Chondrocyte (in vitro differentiated cells): ENCODE results near the gene MPHOSPH8. TPM values are rescaled to one million over a fixed set of nuclear protein-coding genes. Genes with fewer than 3 reads are reported as not detected.

Experiments
- DNase-seq: peaks from one replicate; pipeline ENCODE4 v3.0.0; 2021; ENCODE audit warnings: mixed read lengths, low spot score
- H3K27ac Mint-ChIP-seq: one replicate; pipeline ENCODE4 v1.8.0; 2021; ENCODE audit warnings: mild to moderate bottlenecking, moderate library complexity, mixed read lengths; ENCODE audit not compliant: unreplicated experiment
- H3K27me3 Mint-ChIP-seq: 2 replicates; pipeline ENCODE4 v1.8.0; 2021; ENCODE audit warnings: low read depth, mixed read lengths
- H3K36me3 Mint-ChIP-seq: 2 replicates; pipeline ENCODE4 v1.8.0; 2021; ENCODE audit warnings: low read depth, mixed read lengths
- H3K4me1 Mint-ChIP-seq: 2 replicates; pipeline ENCODE4 v1.8.0; 2021; ENCODE audit warnings: low read depth, mild to moderate bottlenecking, mixed read lengths
- H3K4me3 Mint-ChIP-seq: one replicate; pipeline ENCODE4 v1.8.0; 2021; ENCODE audit warnings: mild to moderate bottlenecking, moderate library complexity, mixed read lengths; ENCODE audit not compliant: unreplicated experiment
- H3K9me3 Mint-ChIP-seq: 2 replicates; pipeline ENCODE4 v1.8.0; 2021; ENCODE audit warnings: low read depth, mixed read lengths
- CTCF ChIP-seq: fragments of 200-600 bp; sonication (generic); IDR thresholded peaks from 2 replicates; pipeline ENCODE4 v1.5.0; 2021; ENCODE audit warnings: antibody characterized with exemption, mild to moderate bottlenecking, moderate library complexity
- total RNA-seq: library from RNA; stranded (reverse); gene quantifications from 3 replicates; pipeline ENCODE4 v1.2.1, GENCODE V29; 2021

MPHOSPH8 gene
- total RNA-seq, 1 donor from 2014 or later = 24.7 TPM

- Mint-ChIP-seq H3K4me1 (no peaks in the 10 kb centered on the region), H3K4me3 (no peak overlapping the region), H3K9me3 (no peaks in the 10 kb centered on the region), H3K27me3 (no peaks in the 10 kb centered on the region), H3K36me3 (peaks cover 38% of the 10 kb centered on the region), H3K27ac (no peak overlapping the region)
- no peak for DNase-seq
- no peak for TF ChIP-seq CTCF
These were observed 30.0 kb downstream of the MPHOSPH8 start for GRCh38 chr13:19663416-19663979.

GRCh38 chr13:19664481-19665230 is 31.2 kb downstream of the MPHOSPH8 start:
- no peak for DNase-seq
- Mint-ChIP-seq H3K27ac (no peak overlapping the region), H3K36me3 (peaks cover 39% of the 10 kb centered on the region)

GRCh38 chr13:19665427-19665859 is 32.0 kb downstream of the MPHOSPH8 start:
- H3K4me3 Mint-ChIP-seq = no peak overlapping the region
- no peaks in the 10 kb centered on the region for H3K27me3 Mint-ChIP-seq
- no peak for DNase-seq
- peaks cover 8% of the 10 kb centered on the region for H3K4me1 Mint-ChIP-seq
- TF ChIP-seq CTCF = no peak
- H3K9me3 Mint-ChIP-seq = no peaks in the 10 kb centered on the region
- no peak overlapping the region for H3K27ac Mint-ChIP-seq
- H3K36me3 Mint-ChIP-seq = peaks cover 44% of the 10 kb centered on the region

More at GRCh38 chr13:19664481-19665230, 31.2 kb downstream of the MPHOSPH8 start:
- peaks cover under 1% of the 10 kb centered on the region for H3K4me1 Mint-ChIP-seq
- no peaks in the 10 kb centered on the region for H3K27me3 Mint-ChIP-seq
- no peak for TF ChIP-seq CTCF
- no peak overlapping the region for H3K4me3 Mint-ChIP-seq
- no peaks in the 10 kb centered on the region for H3K9me3 Mint-ChIP-seq

- Mint-ChIP-seq H3K27ac (no peak overlapping the region), H3K4me3 (no peak overlapping the region), H3K9me3 (no peaks in the 10 kb centered on the region), H3K36me3 (peaks cover 38% of the 10 kb centered on the region), H3K4me1 (peaks cover 12% of the 10 kb centered on the region), H3K27me3 (no peaks in the 10 kb centered on the region)
- TF ChIP-seq CTCF = no peak
- no peak for DNase-seq
These were observed 35.3 kb downstream of the MPHOSPH8 start for GRCh38 chr13:19668778-19669177.

- H3K36me3 Mint-ChIP-seq = peaks cover 31% of the 10 kb centered on the region
- H3K27ac Mint-ChIP-seq = peak overlapping the region; percentile 71
These were observed 36.7 kb downstream of the MPHOSPH8 start for GRCh38 chr13:19670147-19670546.

More at GRCh38 chr13:19670147-19670546, 36.7 kb downstream of the MPHOSPH8 start:
- H3K4me1 Mint-ChIP-seq = peaks cover 14% of the 10 kb centered on the region
- no peaks in the 10 kb centered on the region for H3K27me3 Mint-ChIP-seq
- no peak for TF ChIP-seq CTCF
- no peak overlapping the region for H3K4me3 Mint-ChIP-seq
- no peak for DNase-seq
- H3K9me3 Mint-ChIP-seq = no peaks in the 10 kb centered on the region
